Retinal pigment epithelial cell (primary cell): ENCODE results near the gene NACA.
A peak's percentile ranks its signal among the peaks of the same experiment; 100 is the strongest.
"Not testable (repeated sequence)": the region's sequence is repeated elsewhere in the genome, so short reads cannot be mapped to it uniquely, and the experiment has no call there.

Experiments
- DNase-seq: peaks from one replicate; pipeline ENCODE4 v3.0.0-alpha.2; 2010; ENCODE audit warnings: low read depth
- H3K4me3 ChIP-seq: 2 replicates; pipeline ENCODE4 v1.5.1; 2011; ENCODE audit warnings: mild to moderate bottlenecking, low read length, control low read depth, moderate library complexity
- TF ChIP-seq, protein P1 (sequence below): conservative IDR thresholded peaks from 2 replicates; pipeline ENCODE4 v1.5.1; 2011; ENCODE audit warnings: low read depth, low read length, control low read depth, inconsistent platforms

Gene NACA

DNA sequence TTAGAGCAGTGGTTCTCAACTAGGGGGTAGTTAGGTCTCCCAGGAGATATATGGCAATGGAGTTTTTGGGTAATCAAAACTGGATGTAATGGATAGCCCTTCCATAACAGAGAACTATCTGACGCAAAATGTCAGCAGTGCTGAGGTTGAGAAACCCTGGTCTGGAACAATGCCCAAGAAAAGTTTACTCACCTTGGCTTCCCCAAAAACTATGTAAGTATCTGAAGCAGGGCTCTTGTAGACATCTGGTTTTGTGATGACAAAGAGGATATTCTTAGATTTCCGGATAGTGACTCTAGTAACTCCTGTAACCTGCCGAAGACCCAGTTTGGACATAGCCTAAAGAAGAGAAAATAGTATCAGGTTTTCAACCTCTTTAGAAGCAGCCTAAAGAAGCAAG, 11.8 kb downstream of the NACA start:
- no peak overlapping the region for H3K4me3 ChIP-seq
- TF ChIP-seq, protein P1, sequence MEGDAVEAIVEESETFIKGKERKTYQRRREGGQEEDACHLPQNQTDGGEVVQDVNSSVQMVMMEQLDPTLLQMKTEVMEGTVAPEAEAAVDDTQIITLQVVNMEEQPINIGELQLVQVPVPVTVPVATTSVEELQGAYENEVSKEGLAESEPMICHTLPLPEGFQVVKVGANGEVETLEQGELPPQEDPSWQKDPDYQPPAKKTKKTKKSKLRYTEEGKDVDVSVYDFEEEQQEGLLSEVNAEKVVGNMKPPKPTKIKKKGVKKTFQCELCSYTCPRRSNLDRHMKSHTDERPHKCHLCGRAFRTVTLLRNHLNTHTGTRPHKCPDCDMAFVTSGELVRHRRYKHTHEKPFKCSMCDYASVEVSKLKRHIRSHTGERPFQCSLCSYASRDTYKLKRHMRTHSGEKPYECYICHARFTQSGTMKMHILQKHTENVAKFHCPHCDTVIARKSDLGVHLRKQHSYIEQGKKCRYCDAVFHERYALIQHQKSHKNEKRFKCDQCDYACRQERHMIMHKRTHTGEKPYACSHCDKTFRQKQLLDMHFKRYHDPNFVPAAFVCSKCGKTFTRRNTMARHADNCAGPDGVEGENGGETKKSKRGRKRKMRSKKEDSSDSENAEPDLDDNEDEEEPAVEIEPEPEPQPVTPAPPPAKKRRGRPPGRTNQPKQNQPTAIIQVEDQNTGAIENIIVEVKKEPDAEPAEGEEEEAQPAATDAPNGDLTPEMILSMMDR, result no peak
- no peak for DNase-seq

DNA sequence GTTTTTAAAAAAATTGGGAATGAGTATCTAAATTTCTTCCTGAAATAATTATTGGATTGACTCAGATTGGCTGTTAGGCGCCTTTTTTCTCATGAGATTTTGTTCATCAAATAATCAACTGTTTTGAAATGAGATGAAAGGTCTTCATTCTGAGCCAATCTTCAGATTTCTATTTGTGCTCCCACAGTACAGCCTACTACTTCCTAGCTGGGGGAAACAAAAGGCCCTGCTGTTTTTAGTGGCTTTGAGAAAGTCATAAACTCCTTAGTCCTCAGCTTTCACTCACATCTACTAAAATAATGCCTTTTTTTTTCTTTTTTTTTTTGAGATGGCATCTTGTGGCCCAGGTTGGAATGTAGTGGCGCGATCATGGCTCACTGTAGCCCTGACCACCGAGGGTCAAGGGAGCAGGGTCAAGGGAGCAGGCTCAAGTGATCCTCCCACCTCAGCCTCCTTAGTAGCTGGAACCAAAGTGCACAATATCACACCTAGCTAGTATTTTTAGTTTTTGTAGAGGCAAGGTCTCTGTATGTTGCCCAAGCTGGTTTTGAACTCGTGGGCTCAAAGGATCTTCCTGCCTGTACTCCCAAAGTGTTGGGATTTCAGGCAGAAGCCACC, 15.2 kb downstream of the NACA start:
- H3K4me3 ChIP-seq, result no peak overlapping the region
- no peak for DNase-seq
- TF ChIP-seq, protein P1, result no peak

- not testable (repeated sequence) for H3K4me3 ChIP-seq, DNase-seq
Measured at GRCh38 chr12:56704522-56704921, 20.6 kb downstream of the NACA start.

- TF ChIP-seq, protein P1, result no peak
- no peak overlapping the region for H3K4me3 ChIP-seq
- DNase-seq, result no peak
Measured at GRCh38 chr12:56699020-56699661, 26.0 kb downstream of the NACA start.

GRCh38 chr12:56695327-56696101, 29.6 kb downstream of the NACA start:
- DNase-seq, result no peak
- TF ChIP-seq, protein P1, result no peak
- H3K4me3 ChIP-seq, result no peak overlapping the region

GRCh38 chr12:56694161-56694560, 30.9 kb downstream of the NACA start:
- TF ChIP-seq, protein P1, result no peak
- no peak overlapping the region for H3K4me3 ChIP-seq
- no peak for DNase-seq

- TF ChIP-seq, protein P1, result no peak
- H3K4me3 ChIP-seq, result peak overlapping the region; percentile 64
- DNase-seq, result no peak
Measured at GRCh38 chr12:56688846-56689109, 36.3 kb downstream of the NACA start.
